Superior temporal gyrus (tissue), 1 donor: ENCODE results near the gene ZNF524.

Source experiments
- DNase-seq: peaks from one replicate; pipeline ENCODE4 v3.0.0-alpha.2; 2016; ENCODE audit errors: extremely low spot score

The ZNF524 gene

DNA sequence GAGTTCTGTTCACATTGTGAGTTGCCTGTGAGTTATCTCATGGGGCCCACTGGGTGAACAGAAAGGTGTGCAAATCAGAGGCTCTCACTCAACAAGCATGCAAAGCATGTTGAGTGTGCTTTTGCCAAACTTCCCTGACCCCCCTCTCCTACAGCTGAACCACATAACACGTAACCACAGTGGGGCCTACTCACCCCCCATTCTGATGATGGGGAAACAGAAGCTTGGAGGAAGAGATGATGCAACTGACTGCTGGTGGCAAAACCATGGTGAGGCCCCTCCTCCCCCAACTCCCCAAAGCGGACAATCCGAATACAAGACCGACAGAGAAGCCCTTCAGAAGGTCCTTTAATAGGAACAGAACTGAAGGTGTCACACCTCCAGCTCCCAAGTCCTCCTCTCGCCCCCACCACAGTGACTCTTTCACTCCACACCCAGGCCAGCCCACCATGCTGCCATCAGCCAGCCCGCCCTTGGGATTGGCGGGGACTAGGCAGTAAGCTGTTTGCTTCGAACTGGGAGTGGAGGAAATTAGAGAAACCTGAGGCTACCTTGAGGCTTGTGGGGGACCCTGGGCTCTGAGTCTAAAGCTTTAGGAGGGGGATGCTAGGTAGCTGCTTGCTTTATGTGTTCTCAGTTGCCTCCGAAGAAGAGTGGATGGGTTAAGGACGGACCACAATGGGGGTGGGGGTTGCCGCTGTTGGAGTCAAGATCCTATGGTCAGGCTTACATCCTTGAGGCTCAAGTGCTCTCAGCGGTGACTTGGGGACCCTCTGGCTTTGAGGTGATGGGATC, 20.5 kb downstream of the ZNF524 start:
- no peak for DNase-seq

DNA sequence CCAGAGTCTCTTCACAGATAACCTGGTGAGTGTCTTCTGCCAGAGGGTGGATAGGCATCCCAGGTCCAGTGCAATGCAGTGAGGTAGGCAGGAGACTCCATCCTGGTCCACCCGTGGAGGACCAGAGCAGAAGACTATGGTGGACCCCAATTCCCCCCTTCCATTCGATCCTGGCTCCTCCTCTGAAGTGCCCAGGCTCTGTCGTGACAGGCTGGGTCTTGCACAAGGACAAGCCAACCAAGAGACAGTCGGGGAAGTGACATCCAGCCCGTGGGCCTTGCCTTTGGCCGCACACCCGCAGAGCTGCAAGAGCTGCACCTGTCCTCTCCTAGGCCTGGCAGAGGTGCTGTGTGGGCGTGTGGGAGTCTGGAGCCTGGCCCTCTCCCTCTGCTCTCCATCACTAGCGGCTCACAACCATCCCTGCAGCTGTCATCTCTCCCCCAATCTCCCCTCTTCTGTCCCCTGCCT, 21.2 kb downstream of the ZNF524 start:
- DNase-seq = no peak

DNA sequence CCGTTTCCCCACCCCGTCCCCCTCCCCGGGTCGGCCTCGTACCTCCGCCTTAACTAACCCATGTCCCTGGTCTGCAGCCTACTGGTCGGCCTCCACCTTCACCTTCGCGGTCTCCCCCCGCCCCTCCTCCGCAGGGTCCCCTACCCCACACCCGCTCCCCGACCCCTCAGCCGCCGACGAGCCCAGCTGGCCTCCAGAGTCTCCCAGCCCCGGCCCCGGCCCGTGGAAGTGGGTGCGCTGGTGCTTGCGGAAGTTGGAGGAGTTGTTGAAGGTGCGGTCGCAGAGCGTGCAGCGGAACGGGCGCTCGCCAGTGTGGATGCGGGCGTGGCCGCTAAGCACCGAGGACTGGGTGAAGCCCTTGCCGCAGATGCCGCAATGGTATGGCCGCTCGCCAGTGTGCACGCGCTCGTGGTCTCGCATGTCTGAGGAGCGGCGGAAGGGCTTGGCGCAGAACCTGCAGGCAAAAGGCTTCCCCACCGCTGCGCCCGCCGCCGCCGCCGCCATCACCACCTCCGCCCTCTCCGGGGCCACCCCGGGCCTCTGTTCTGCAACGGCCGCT, 21.7 kb downstream of the ZNF524 start:
- no peak for DNase-seq

DNA sequence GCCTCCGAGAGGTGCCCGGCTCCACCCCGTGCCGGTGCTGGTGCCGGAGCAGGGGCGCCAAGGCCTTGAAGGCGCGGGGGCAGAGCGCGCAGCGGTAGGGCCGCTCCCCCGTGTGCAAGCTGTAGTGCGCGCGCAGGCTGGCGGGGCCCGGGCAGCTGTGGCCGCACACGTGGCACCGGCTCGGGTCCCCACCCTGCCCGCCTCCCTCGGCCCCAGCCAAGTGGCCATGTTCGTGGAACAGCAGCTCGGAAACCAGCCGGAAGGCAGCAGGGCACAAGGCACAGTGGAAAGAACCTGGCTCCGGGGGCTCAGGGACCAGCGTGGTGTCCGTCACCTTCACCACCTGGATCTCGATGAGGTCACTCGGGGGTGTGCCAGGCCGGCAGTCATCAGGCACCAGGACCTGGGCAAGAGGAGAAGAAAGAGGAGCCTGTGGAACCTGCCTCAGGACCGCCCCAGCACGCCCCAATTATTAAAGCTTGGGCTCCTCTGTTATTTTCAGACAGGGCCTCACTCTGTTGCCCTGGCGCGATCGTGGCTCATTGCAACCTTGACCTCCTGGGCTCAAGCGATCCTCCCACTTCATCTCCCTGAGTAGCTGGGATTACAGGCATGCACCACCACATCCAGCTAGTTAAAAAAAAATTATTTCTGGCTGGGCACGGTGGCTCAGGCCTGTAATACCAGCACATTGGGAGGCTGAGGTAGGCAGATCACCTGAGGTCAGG, 22.3 kb downstream of the ZNF524 start:
- no peak for DNase-seq

DNA sequence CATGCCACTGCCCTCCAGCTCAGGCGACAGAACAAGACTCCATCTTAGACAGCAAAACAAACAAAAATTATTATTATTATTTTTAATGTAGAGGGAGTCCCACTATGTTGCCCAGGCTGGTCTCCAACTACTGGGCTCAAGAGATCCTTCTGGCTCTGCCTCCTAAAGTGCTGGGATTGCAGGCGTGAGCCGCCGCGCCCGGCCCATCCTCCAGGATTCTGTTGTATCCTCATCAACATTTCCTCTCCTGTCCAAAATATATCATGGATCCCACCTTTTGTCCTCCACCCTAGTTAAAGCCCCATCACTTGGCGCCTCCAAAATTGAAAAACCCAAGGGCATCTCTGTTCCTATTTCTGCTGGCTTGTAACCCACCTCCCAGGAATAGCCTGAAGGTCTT, 23.0 kb downstream of the ZNF524 start:
- DNase-seq = no peak

DNA sequence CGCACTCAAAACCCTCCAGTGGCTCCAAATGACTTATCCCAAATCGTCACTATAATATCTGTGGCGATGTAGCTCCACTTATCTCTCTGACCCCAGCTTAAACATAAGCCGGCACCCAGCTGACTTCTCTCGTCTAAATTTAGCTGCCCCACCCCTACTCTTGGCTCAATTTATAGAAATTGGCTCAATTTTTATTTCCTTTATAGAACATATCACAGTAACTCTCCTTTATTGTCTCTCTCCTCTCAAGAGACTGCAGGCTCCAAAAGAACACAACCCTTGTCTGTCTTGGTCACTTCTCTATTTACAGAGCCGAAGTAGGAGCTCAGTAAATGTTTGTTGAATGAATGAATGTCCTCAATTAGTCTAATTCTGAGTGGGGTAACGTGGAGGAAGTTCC, 23.5 kb downstream of the ZNF524 start:
- no peak for DNase-seq

DNA sequence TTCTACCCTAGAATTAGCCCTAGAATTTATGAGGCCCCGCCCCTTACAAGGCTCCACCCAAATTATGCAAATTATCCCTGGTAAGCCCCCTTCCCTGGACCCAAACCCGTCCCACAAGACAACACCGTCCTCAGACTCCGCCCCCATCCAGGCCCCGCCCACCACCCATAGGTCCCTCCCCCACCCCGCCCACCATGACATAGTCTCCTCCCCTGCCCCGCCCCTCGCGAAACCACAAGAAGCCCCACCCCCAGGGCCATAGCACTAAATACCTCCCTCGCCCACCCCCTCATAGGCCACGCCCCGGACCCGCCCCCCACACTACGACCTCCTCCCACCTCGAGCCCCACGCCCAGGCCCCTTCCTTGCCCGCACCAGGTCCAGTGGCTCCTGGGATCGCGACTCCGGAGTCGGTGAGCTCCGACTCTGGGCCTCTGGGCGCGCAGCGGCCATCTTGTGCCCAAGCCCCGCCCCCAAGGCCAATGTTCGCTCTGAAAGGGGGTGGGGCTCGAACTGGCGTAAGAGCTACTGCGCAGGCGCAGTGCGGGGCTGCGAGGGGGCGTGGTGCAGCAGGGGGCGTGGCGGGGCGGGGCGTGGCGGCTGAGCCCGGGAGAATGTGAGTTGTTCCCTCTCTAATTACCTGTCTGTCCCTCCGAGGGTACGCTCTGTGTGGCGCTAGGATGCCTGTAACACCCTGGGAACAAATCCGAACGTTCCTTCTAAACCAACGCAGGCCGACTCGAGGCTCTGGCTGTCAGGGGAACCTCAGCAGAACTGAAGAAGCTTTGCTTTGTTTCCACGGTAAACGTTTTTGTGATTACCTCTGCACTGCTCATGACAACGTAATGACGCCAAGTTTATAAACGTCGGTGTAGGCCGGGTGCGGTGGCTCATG, 24.3 kb downstream of the ZNF524 start, which contains the start of gene ZNF784:
Gene ZNF784, minus strand, starts transcription at position 458 of the 895 bp plus-strand sequence. Its CDS starts 5 bp downstream, at position 453.
- peak; percentile 88 for DNase-seq

DNA sequence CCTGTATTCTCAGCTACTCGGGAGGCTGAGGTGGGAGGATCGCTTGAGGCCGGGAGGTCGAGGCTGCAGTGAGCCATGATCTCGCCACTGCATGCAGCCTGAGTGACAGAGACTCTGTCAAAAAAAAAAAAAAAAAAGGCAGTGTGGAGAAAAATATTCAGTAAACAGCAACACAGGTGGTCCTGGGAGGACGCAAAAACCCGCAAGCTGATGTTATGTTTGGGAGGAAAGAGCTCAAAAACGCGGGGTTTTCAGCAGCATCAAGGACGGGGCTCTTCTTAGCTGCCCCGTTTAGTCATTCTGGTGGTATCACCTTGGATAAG, 24.9 kb downstream of the ZNF524 start:
- no peak for DNase-seq

DNA sequence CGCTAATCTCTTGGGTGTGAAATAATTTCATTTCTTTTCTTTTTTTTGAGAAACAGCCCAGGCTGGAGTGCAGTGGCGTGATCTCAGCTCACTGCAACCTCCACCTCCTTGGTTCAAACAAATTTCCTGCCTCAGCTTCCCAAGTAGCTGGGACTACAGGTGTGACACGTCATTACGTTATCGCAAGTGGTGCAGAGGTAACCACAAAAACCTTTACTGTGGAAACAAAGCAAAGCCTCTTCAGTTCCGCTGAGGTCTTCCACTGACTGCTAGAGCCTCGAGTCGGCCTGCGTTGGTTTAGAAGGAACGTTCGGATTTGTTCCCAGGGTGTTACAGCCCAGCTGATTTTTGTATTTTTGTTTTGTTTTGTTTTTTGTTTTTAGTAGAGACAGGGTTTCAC, 26.3 kb downstream of the ZNF524 start:
- DNase-seq = no peak

DNA sequence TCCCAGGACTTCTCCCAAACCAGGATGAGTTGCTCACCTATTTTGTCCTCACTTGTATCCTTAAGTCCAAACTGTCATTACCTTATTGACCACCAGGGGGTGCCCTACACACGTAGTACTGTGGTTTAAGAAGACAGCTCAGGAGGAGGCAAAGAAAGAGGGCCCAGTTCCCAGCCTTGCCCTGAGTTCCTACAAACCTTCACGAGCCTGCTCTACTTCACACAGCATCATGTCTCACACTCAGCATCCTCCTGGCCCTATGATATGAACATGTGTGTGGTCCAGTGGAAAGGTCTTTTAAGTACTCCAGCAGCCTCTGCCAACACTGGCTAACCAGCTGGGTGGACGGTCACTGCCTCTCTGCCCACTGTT, 32.4 kb downstream of the ZNF524 start:
- DNase-seq = peak; percentile 98

DNA sequence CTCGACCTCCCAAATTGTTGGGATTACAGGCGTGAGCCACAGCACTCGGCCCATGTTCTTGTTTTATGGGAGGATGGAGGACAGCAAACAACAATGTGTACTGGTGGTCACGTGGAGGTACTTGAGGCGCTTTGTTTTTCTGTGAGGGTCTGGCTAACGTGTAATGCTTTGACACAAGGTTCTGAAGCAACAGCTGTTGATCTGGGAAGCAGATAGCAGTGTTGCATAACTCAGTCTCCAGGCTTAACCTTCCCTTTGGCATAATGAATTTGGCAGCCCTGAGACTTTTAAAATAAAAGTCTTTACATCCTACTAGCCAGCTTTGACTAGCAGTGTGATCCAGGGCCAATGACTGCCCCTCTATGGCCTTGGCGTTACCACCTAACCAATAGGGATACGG, 33.8 kb downstream of the ZNF524 start:
- DNase-seq = no peak

DNA sequence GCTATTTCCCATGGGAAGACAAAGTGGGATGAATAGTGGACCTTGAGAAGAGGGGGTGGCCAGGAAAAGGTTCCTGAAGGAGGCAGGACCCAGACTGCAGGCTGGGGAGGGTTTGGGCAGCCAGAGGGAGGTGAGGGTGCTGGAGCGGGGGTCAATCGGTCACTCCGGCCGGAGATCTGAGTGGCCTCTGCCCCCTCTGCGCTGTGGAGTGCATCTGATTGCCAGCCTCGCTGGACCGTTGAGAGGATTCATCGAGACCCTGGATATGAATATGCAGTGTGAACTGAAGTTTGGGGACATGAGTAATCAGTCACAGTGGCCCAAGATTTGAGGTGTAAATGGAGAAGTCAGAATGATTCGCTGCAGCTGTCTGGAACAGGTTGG, 35.2 kb downstream of the ZNF524 start:
- DNase-seq = no peak

DNA sequence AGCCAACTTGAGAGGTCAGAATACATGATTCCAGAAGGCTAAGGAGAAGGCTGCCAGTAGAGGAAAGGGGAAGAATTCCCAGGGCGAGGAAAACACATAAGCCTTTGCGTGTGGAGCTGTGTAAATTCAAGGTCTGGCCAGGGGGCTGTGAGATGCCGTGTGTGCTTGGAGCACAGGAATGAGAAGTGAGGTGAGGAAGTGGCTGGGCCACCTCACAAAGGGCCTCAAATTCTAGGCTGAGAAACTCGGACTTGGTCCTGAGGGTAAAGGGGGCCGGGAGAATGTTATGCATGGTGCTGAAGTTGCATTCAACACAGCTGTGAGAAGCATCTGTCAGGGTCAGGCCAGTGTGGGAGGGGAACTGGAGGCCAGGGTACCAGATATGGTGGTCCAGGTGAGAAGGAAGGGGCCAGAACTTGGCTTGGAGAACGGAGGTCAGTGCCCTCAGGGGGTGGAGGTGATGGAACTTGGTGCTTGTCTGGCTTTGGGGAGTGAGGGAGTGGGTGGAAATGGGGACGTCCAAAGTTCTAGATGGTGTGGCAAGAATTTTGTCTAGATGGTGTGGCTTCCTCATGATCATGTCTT, 35.9 kb downstream of the ZNF524 start:
- DNase-seq = no peak

DNA sequence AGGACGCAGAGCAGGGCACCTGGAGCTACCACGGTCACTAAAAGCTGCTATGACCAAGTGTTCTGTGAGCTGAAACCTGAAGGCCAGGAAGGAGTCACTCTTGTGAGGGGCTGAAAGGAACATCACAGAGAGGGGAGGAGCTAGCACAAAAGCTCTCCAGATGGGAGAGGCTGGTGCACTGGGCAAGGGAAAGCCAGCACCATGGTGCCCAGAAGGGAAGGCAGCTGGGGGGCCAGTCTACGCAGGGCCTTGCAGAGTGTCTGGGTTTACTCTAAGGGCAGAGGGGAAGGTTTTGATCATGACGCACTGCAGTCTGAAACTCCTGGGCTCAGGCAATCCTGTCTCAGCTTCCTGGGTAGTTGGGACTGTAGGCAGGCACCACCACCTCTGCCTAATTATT, 36.6 kb downstream of the ZNF524 start:
- DNase-seq = no peak

DNA sequence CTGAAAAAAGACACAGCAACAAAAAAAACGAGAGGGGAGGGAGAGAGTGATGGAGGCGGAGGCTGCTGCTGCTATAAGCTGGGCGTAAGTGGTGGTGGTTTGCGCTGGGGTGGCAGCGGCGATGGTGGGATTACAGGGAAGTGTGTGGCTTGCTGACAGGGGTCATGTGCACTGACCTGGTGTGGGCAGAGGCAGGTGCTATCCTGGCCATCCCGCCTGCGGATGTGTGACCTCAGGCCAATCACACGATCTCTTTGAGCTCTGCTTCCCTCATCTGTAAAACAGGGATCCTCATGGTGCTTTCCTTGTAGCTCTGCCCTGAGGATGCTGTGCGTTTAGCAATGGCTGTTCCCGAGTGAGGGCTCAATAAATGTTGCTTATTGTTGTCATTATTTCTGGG, 37.4 kb downstream of the ZNF524 start:
- no peak for DNase-seq

DNA sequence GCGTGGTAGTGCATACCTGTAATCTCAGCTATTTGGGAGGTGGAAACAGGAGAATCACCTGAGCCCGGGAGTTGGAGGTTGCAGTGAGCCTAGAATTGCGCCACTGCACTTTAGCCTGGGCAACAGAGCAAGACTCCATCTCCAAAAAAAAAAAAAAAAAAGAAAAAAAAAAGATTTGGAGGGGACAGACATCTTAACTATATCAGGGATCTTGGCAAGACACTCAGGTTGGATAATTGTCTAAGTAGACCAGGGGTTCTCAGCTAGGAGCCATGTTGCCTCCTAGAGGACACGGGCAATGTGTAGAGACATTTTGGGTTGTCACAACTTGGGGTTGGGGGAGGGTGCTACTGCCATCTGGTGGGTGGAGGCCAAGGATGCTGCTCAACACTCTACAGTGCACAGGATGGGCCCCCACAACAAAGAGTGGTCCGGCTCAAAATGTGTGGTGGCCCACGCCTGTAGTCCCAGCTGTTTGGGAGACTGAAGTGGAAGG, 38.8 kb downstream of the ZNF524 start:
- no peak for DNase-seq

DNA sequence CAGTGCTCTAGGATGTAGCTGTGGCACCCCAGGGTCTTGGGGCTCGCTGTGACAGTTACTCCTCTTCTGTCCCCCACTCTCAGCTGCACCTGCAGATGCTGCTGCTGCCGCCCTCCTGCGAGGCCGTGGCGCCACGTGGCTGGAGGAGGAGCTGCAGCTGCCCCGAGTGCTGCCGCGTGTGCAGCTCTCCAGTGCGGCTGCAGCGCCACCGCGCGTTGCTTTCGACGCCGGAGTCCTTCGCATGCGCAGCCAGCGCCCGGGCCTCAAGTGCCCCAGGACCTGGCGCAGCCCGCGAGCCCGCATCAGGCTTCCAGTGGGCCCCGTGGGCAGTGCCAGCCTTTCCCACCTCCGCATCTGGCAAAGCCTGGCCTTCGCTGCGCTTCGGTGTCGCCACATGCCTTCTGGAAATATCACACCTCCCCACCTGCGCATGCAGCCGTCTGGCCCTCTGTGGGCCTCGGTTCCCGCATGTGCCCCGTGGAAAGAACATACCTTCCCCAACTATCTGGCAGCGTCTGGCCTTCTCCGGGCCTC, 40.0 kb downstream of the ZNF524 start:
- DNase-seq = peak; percentile 67

DNA sequence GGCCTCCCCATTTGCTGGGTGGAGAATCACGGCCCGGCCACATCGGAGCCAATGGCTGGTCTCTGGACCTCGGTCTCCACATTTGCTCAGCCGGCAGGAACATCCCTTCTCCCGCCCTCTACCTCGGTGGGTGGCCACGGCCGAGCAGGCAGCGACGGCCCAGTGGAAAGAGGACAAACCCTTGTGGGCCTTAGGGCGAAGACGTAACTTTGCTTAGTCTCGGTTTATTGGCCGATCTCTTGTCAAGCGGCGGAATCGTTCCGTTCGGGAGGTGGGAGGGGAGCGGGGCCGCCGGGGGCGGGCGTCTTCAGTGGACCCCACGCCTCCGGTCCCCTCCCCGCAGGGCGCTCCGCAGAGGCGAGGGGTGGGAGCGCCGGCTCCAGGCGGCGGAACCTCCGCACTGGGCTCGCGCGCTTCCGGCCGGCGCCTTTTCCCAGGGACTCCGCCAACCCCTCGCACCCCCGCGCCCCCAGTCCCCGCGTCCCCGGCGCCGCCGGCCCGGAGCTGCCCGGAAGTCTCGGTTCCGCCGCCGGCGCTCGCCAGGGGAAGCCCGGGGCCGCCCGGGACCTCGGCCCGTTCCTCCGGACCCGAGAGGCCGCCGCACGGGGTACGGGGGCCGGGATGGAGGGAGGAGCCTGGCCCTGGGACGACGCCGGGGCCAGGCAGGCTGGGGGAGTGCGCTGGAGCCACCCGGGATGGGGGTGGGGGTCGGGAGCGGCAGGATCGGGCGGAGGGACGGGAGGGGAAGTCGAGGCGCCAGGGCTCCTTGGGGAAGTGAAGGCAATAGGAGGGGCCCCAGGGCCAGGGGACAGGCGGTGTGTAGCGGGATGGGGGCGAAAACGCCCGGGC, 40.7 kb downstream of the ZNF524 start, which contains the start of gene ZNF580:
Gene ZNF580, plus strand, starts transcription at position 426 of the 849 bp plus-strand sequence. CDS start 1,507 bp downstream, outside the sequence.
- peak; percentile 44 for DNase-seq

DNA sequence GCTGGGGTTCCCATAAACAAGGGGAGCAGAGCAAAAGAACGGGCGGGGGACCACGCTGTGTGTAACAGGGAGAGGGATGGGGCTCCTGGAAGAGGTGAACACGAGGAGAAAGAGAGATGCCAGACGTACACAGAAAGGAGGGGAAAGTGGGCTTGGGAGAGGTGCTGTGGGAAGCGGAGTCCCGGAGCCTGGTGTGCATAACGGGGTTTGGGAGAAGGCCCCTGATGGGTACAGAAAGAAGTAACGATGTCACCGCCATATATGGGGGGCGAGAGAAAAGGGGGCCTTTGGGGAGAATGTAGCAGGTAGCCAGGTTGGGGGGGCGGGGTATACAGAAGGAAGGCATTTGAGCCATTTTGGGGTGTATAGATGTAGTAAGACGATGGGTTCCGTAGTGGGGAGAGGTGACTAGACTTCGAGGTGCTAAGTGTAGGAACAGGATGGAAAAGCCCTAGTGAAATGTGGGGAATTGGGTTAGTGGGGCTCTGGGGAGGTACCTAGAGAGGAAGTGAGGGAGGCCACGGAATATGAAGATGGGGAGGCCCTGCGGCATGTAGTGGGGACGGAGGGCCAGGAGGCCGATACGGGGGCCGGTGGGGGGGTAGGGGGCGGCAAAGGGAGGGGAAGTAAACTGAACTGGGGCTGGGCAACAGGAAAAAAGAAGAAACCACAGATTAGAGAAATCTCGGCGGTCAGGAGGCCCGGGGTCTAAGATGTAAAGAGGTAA, 41.5 kb downstream of the ZNF524 start:
- peak; percentile 25 for DNase-seq
